T-cell (primary cell): ENCODE measurements around the gene KDM4B. TPM values are rescaled to one million over a fixed set of nuclear protein-coding genes. Genes with fewer than 3 reads are reported as not detected.
A peak's percentile ranks its signal among the peaks of the same experiment; 100 is the strongest.

Source experiments
- ATAC-seq, 4 experiments: fragments of 200-7000 bp in 3 of 4; fragments of 150-1000 bp in 1 of 4; cut with Tn5 transposase; replicated peaks in 1 of 4; 1 replicate in 3 of 4; 2 replicates in 1 of 4; pipeline ENCODE4 v1.10.0; 2021; ENCODE audit warnings: moderate library complexity in 3 of 4, mild to moderate bottlenecking in 2 of 4, moderate number of reproducible peaks in 1 of 4
- CTCF ChIA-PET, 2 donors: fragments of 300-600 bp; sonication (Branson Sonifier 250); formaldehyde crosslinking; loops; one replicate each; lab custom pipeline; 2022; ENCODE audit warnings: antibody characterized with exemption in 2 of 2; lab: Charles Lee
- POLR2A ChIA-PET, 2 donors: fragments of 300-600 bp; sonication (Branson Sonifier 250); formaldehyde crosslinking; loops; one replicate each; lab custom pipeline; 2022; ENCODE audit warnings: antibody characterized with exemption in 2 of 2; lab: Charles Lee
- DNase-seq, 35 experiments: peaks; one replicate each; pipeline versions ENCODE4 v3.0.0 to v3.0.0-alpha.2; 2013 to 2023
- H3K27ac ChIP-seq: one replicate; pipeline ENCODE4 v1.5.1; 2013; ENCODE audit warnings: low read length
- H3K27me3 ChIP-seq, 2 experiments: replicated peaks in 1 of 2; 1 replicate in 1 of 2; 2 replicates in 1 of 2; pipeline versions ENCODE4 v1.6.1 to v1.7.0; 2013; ENCODE audit warnings: low read length in 1 of 2, mixed read lengths in 1 of 2; ENCODE audit not compliant: control insufficient read depth in 2 of 2, insufficient read depth in 2 of 2; ENCODE audit errors: extremely low read depth in 1 of 2
- H3K36me3 ChIP-seq, 2 donors: 1 replicate in 1 of 2; 2 replicates in 1 of 2; pipeline versions ENCODE4 v1.6.1 to v1.7.0; 2013; ENCODE audit warnings: low read length in 1 of 2; ENCODE audit not compliant: control insufficient read depth in 2 of 2, insufficient read depth in 1 of 2; ENCODE audit errors: extremely low read depth in 1 of 2
- H3K4me1 ChIP-seq, 2 experiments: 1 replicate in 1 of 2; 2 replicates in 1 of 2; pipeline versions ENCODE4 v1.6.1 to v1.7.0; 2013; ENCODE audit warnings: low read length in 2 of 2, mixed read lengths in 1 of 2; ENCODE audit not compliant: insufficient read depth in 2 of 2, control insufficient read depth in 1 of 2; ENCODE audit errors: extremely low read depth in 1 of 2
- H3K4me3 ChIP-seq, 2 donors: 1 replicate in 1 of 2; 2 replicates in 1 of 2; pipeline versions ENCODE4 v1.5.1 to v1.7.0; 2013; ENCODE audit warnings: mild to moderate bottlenecking in 2 of 2, low read length in 1 of 2, moderate library complexity in 1 of 2; ENCODE audit not compliant: control insufficient read depth in 1 of 2; ENCODE audit errors: extremely low read depth in 1 of 2
- H3K9me3 ChIP-seq: 2 replicates; pipeline ENCODE4 v1.7.0; 2013
- H3K27ac Mint-ChIP-seq, 2 donors: one replicate each; pipeline ENCODE4 v1.8.0; 2020 to 2021; ENCODE audit warnings: mild to moderate bottlenecking in 2 of 2, mixed read lengths in 2 of 2
- H3K27me3 Mint-ChIP-seq, 2 donors: one replicate each; pipeline ENCODE4 v1.8.0; 2021 to 2022; ENCODE audit warnings: mixed read lengths in 2 of 2
- H3K36me3 Mint-ChIP-seq: one replicate; pipeline ENCODE4 v1.8.0; 2021; ENCODE audit warnings: mixed read lengths
- H3K4me1 Mint-ChIP-seq, 3 donors: one replicate each; pipeline ENCODE4 v1.8.0; 2020 to 2022; ENCODE audit warnings: mixed read lengths in 3 of 3, mild to moderate bottlenecking in 1 of 3
- H3K4me3 Mint-ChIP-seq, 3 donors: one replicate each; pipeline ENCODE4 v1.8.0; 2020 to 2022; ENCODE audit warnings: mild to moderate bottlenecking in 3 of 3, mixed read lengths in 3 of 3, moderate library complexity in 3 of 3
- H3K9me3 Mint-ChIP-seq, 3 donors: one replicate each; pipeline ENCODE4 v1.8.0; 2020 to 2022; ENCODE audit warnings: mixed read lengths in 3 of 3
- WGBS: methylation state at CpG from one replicate; pipeline ENCODE4 v1.1.5; 2013; ENCODE audit warnings: missing lambda C conversion rate; ENCODE audit not compliant: insufficient coverage; 5-methylcytosine and 5-hydroxymethylcytosine counted together
- total RNA-seq, 35 experiments: library from RNA in 6 of 35; stranded (reverse) in 6 of 35; fragments of 120-200 nt in 1 of 35; gene quantifications; one replicate each; pipeline versions ENCODE4 v1.2.1 to v1.2.4 and lab custom pipeline; 2013 to 2026

The KDM4B gene
- total RNA-seq, 5 donors from 2014 or later (not counting 1 experiment from before 2014, with no cell fraction given): 44.6 to 59.2 (median 47.8) TPM

GRCh38 chr19:5057860-5058259 lies 88.9 kb downstream of the KDM4B start:
- Histone ChIP-seq H3K36me3 (peaks cover 16 to 28% of the 10 kb centered on the region in 2 donors), H3K27ac (no peak overlapping the region), H3K4me1 (no peaks in the 10 kb centered on the region), H3K4me3 (no peak overlapping the region), H3K27me3 (no peaks in the 10 kb centered on the region), H3K9me3 (no peaks in the 10 kb centered on the region)
- ATAC-seq (no peak), DNase-seq (no peak)
- Mint-ChIP-seq H3K27ac (no peak overlapping the region), H3K36me3 (peaks cover 32% of the 10 kb centered on the region), H3K4me3 (no peak overlapping the region), H3K4me1 (peaks cover 0 to 4% (median 0%) of the 10 kb centered on the region in 3 donors), H3K27me3 (no peaks in the 10 kb centered on the region), H3K9me3 (peaks cover 0 to 2% (median under 1%) of the 10 kb centered on the region in 3 donors)
- POLR2A ChIA-PET: no interaction called here
- CTCF ChIA-PET: no interaction called here
- 88% methylated on average over 1 of the region's 5 CpGs for WGBS

GRCh38 chr19:5058521-5059212 lies 89.8 kb downstream of the KDM4B start:
- no peak for DNase-seq
- Mint-ChIP-seq H3K27me3 (no peaks in the 10 kb centered on the region), H3K4me3 (no peak overlapping the region), H3K36me3 (peaks cover 37% of the 10 kb centered on the region), H3K4me1 (peaks cover 0 to 4% (median 0%) of the 10 kb centered on the region in 3 donors), H3K9me3 (peaks cover 0 to 4% (median 2%) of the 10 kb centered on the region in 3 donors), H3K27ac (no peak overlapping the region)
- CTCF ChIA-PET: no interaction called here
- ATAC-seq: no peak
- 97% methylated on average over 22 of the region's 34 CpGs for WGBS
- H3K4me1 ChIP-seq: no peaks in the 10 kb centered on the region
- POLR2A ChIA-PET: no interaction called here
- H3K27me3 ChIP-seq: no peaks in the 10 kb centered on the region
- H3K36me3 ChIP-seq: peaks cover 22 to 30% of the 10 kb centered on the region in 2 donors
- H3K27ac ChIP-seq: no peak overlapping the region
- H3K4me3 ChIP-seq: no peak overlapping the region
- no peaks in the 10 kb centered on the region for H3K9me3 ChIP-seq

- no peak for ATAC-seq
- Mint-ChIP-seq H3K4me3 (no peak overlapping the region), H3K36me3 (peaks cover 39% of the 10 kb centered on the region), H3K27me3 (no peaks in the 10 kb centered on the region), H3K27ac (no peak overlapping the region), H3K4me1 (peaks cover 0 to 4% (median 0%) of the 10 kb centered on the region in 3 donors), H3K9me3 (peaks cover 0 to 4% (median 2%) of the 10 kb centered on the region in 3 donors)
- Histone ChIP-seq H3K27me3 (no peaks in the 10 kb centered on the region), H3K4me1 (no peaks in the 10 kb centered on the region), H3K27ac (no peak overlapping the region), H3K36me3 (peaks cover 22 to 30% of the 10 kb centered on the region in 2 donors), H3K9me3 (no peaks in the 10 kb centered on the region), H3K4me3 (no peak overlapping the region)
- POLR2A ChIA-PET: no interaction called here
- DNase-seq: no peak
- CTCF ChIA-PET: no interaction called here
- WGBS: 98% methylated on average over 21 of the region's 21 CpGs
Measured at GRCh38 chr19:5059213-5059574, 90.3 kb downstream of the KDM4B start.

- Histone ChIP-seq H3K27me3 (no peaks in the 10 kb centered on the region), H3K36me3 (peaks cover 22 to 30% of the 10 kb centered on the region in 2 donors), H3K4me1 (no peaks in the 10 kb centered on the region), H3K9me3 (no peaks in the 10 kb centered on the region), H3K27ac (no peak overlapping the region), H3K4me3 (no peak overlapping the region)
- no peak for ATAC-seq
- no peak overlapping the region for H3K4me3 Mint-ChIP-seq
- H3K9me3 Mint-ChIP-seq: peaks cover 0 to 4% (median 2%) of the 10 kb centered on the region in 3 donors
- no peaks in the 10 kb centered on the region for H3K27me3 Mint-ChIP-seq
- ChIA-PET POLR2A (no interaction called here), CTCF (no interaction called here)
- peaks cover 0 to 4% (median 0%) of the 10 kb centered on the region in 3 donors for H3K4me1 Mint-ChIP-seq
- peaks cover 36% of the 10 kb centered on the region for H3K36me3 Mint-ChIP-seq
- WGBS: 98% methylated on average over 11 of the region's 12 CpGs
- H3K27ac Mint-ChIP-seq: no peak overlapping the region
- no peak for DNase-seq
Measured at GRCh38 chr19:5059793-5060192, 90.9 kb downstream of the KDM4B start.

GRCh38 chr19:5062195-5062594 lies 93.3 kb downstream of the KDM4B start:
- ChIA-PET POLR2A (no interaction called here), CTCF (interaction anchor here in 1 of 2 donors (0.6 kb wide), 1 partner anchor 14 kb away, joined by 5 read pairs; no protein-coding TSS in a partner anchor)
- H3K36me3 Mint-ChIP-seq: peaks cover 40% of the 10 kb centered on the region
- no peak for DNase-seq
- H3K4me3 Mint-ChIP-seq: no peak overlapping the region
- H3K27me3 Mint-ChIP-seq: no peaks in the 10 kb centered on the region
- H3K27ac ChIP-seq: no peak overlapping the region
- peaks cover 0 to 4% (median 2%) of the 10 kb centered on the region in 3 donors for H3K9me3 Mint-ChIP-seq
- H3K36me3 ChIP-seq: peaks cover 20 to 30% of the 10 kb centered on the region in 2 donors
- H3K27me3 ChIP-seq: no peaks in the 10 kb centered on the region
- H3K27ac Mint-ChIP-seq: no peak overlapping the region
- no peaks in the 10 kb centered on the region for H3K4me1 ChIP-seq
- WGBS: 92% methylated on average over 6 of the region's 9 CpGs
- peak overlapping the region in 1 of 2 donors; percentile 11 for H3K4me3 ChIP-seq
- no peak for ATAC-seq
- H3K9me3 ChIP-seq: no peaks in the 10 kb centered on the region
- peaks cover 0 to 4% (median 0%) of the 10 kb centered on the region in 3 donors for H3K4me1 Mint-ChIP-seq

GRCh38 chr19:5062799-5063198 lies 93.9 kb downstream of the KDM4B start:
- Mint-ChIP-seq H3K9me3 (peaks cover 0 to 4% (median 2%) of the 10 kb centered on the region in 3 donors), H3K4me1 (peaks cover 0 to 4% (median 0%) of the 10 kb centered on the region in 3 donors), H3K4me3 (no peak overlapping the region), H3K36me3 (peaks cover 34% of the 10 kb centered on the region), H3K27me3 (no peaks in the 10 kb centered on the region), H3K27ac (no peak overlapping the region)
- ATAC-seq: no peak
- Histone ChIP-seq H3K27ac (no peak overlapping the region), H3K36me3 (peaks cover 15 to 30% of the 10 kb centered on the region in 2 donors), H3K27me3 (no peaks in the 10 kb centered on the region), H3K4me3 (no peak overlapping the region), H3K9me3 (no peaks in the 10 kb centered on the region), H3K4me1 (no peaks in the 10 kb centered on the region)
- WGBS: 83% methylated on average over 2 of the region's 4 CpGs
- ChIA-PET POLR2A (no interaction called here), CTCF (no interaction called here)
- no peak for DNase-seq
